Measurements from ENCODE around the gene PLA2G10.
"Not testable (repeated sequence)": the region's sequence is repeated elsewhere in the genome, so short reads cannot be mapped to it uniquely, and the experiment has no call there.

PLA2G10 gene, protein sequence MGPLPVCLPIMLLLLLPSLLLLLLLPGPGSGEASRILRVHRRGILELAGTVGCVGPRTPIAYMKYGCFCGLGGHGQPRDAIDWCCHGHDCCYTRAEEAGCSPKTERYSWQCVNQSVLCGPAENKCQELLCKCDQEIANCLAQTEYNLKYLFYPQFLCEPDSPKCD

DNA sequence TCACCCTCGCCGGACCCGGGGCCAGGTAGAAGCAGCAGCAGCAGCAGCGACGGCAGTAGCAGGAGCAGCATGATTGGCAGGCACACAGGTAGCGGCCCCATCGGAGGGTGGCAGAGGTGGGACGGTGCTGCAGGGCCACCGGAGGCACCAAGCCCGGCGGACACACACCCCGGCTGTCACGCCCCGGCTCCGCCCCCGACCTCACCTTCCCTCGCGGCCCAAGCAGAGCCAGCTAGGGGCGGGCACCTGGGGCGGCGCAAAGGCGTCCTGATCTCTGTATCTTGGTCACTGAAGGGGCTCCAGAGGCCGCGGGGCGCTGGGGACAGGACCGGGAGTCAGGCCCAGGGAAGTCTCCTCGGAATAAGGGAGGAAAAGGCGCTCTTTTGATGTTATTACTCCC, at the start of gene PLA2G10:
Gene PLA2G10 (minus strand): TSS at position 180 of the 400 bp plus-strand sequence. CDS start 79 bp downstream, at position 101.
- H3K27me3 ChIP-seq (replicated peaks; ENCODE audit: control insufficient read depth, insufficient read depth, low read length); H3K4me3 ChIP-seq (replicated peaks; ENCODE audit: low read depth, low read length); H3K36me3 ChIP-seq (ENCODE audit: control insufficient read depth, insufficient read depth, low read length); DNase-seq (ENCODE audit: extremely low read depth, insufficient read length): not testable (repeated sequence)

DNA sequence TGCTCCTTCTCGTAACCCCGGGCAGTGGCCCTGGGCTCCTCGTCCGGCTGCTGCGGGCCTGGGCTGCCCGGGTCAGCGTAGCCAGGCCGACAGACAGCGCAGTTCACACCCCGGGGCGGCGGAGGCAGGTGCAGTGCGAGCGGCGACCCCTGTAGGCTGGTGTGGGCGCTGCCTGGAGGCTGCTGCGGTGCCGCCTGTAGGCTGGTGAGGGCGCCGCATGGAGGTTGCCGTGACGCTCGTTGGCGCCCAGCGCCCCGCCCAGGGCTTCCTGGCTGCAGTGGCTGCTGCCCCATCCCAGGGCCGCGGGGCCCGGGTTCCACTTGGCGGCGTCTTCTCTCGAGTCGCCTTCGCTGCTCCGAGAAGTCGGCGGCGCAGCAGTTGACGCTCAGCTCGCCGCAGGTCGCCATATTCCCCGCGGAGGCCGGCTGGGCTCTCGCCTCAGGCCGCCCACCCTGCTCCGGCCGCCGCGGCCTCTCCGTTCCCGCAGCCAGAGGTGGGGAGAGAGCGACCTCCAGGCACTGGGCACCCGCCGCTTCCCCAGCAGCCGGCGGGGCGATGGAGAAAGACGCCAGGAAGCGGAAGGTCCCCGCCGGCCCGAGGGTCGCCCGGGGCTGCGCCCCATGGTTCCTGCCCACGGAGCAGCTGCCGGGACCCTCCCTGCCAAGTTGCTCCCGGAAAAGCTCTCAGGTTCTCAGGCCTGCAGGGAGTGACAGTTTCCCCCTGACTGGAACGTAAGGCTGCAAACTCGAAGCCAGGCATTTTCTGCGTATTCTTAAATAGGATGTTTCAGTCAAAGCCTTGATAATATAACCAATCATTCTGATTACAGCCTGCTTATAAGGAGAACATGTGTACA, 48.4 kb upstream of the PLA2G10 start, which contains the start of gene NPIPA2:
Gene NPIPA2 (plus strand): TSS at position 261 of the 856 bp plus-strand sequence. CDS start 5,533 bp downstream, outside the sequence.
- not testable (repeated sequence) for DNase-seq (ENCODE audit: extremely low read depth, insufficient read length); H3K4me3 ChIP-seq (replicated peaks; ENCODE audit: low read depth, low read length); H3K27me3 ChIP-seq (replicated peaks; ENCODE audit: control insufficient read depth, insufficient read depth, low read length); H3K36me3 ChIP-seq (ENCODE audit: control insufficient read depth, insufficient read depth, low read length)

DNA sequence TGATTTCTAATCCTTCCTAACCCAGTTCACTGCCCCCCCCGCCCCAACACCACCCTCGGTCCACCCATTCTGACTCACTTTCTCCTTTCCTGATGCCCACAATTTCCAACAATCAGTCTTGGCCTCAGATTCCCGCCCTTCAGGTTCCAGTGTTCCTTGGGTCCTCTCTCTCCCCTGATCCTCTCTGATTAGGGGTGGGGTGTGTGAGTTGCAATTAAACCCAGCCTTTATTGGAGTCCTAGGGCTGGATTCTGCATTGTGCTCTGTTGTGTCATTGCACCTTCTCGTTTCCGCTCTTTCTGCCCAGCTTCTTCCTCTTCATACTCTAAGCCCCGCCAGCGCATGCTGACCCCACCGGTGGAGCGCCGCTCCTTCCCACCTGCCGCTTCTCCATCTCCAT, 47.7 kb upstream of the PLA2G10 start:
- H3K4me3 ChIP-seq (replicated peaks; ENCODE audit: low read depth, low read length); H3K27me3 ChIP-seq (replicated peaks; ENCODE audit: control insufficient read depth, insufficient read depth, low read length); H3K36me3 ChIP-seq (ENCODE audit: control insufficient read depth, insufficient read depth, low read length); DNase-seq (ENCODE audit: extremely low read depth, insufficient read length): not testable (repeated sequence)

DNA sequence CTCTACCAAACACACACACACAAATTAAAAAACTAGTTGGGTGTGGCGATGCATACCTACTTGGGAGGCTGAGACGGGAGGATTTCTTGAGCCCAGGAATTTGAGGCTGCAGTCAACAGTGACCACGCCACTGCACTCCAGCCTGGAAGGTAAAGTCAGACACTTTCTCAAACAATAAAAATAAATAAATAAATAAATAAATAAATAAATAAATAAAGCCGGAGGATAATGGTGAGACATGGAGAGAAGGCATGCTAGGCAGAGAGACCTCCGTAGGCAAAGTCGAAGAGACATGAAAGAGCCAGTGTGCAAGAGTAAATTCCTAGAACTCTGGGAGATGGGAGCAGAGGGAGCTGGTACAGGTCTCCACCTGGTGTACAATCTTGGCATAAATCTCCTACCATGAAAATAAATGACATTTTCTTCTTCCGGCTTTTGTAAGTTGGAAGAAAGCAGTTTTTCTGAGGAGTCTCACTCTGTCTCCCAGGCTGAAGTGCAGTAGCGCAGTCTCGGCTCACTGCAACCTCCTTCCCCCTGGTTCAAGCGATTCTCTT, 46.8 kb upstream of the PLA2G10 start:
- H3K36me3 ChIP-seq (ENCODE audit: control insufficient read depth, insufficient read depth, low read length); H3K4me3 ChIP-seq (replicated peaks; ENCODE audit: low read depth, low read length); DNase-seq (ENCODE audit: extremely low read depth, insufficient read length); H3K27me3 ChIP-seq (replicated peaks; ENCODE audit: control insufficient read depth, insufficient read depth, low read length): not testable (repeated sequence)

DNA sequence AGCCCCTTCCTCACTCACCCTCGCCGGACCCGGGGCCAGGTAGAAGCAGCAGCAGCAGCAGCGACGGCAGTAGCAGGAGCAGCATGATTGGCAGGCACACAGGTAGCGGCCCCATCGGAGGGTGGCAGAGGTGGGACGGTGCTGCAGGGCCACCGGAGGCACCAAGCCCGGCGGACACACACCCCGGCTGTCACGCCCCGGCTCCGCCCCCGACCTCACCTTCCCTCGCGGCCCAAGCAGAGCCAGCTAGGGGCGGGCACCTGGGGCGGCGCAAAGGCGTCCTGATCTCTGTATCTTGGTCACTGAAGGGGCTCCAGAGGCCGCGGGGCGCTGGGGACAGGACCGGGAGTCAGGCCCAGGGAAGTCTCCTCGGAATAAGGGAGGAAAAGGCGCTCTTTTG, 39.1 kb upstream of the PLA2G10 start:
- H3K36me3 ChIP-seq (ENCODE audit: control insufficient read depth, insufficient read depth, low read length); DNase-seq (ENCODE audit: extremely low read depth, insufficient read length); H3K4me3 ChIP-seq (replicated peaks; ENCODE audit: low read depth, low read length); H3K27me3 ChIP-seq (replicated peaks; ENCODE audit: control insufficient read depth, insufficient read depth, low read length): not testable (repeated sequence)

DNA sequence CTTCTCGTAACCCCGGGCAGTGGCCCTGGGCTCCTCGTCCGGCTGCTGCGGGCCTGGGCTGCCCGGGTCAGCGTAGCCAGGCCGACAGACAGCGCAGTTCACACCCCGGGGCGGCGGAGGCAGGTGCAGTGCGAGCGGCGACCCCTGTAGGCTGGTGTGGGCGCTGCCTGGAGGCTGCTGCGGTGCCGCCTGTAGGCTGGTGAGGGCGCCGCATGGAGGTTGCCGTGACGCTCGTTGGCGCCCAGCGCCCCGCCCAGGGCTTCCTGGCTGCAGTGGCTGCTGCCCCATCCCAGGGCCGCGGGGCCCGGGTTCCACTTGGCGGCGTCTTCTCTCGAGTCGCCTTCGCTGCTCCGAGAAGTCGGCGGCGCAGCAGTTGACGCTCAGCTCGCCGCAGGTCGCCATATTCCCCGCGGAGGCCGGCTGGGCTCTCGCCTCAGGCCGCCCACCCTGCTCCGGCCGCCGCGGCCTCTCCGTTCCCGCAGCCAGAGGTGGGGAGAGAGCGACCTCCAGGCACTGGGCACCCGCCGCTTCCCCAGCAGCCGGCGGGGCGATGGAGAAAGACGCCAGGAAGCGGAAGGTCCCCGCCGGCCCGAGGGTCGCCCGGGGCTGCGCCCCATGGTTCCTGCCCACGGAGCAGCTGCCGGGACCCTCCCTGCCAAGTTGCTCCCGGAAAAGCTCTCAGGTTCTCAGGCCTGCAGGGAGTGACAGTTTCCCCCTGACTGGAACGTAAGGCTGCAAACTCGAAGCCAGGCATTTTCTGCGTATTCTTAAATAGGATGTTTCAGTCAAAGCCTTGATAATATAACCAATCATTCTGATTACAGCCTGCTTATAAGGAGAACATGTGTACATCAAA, 9.3 kb upstream of the PLA2G10 start, which contains the start of gene NPIPA3:
Gene NPIPA3 (plus strand): TSS at position 256 of the 856 bp plus-strand sequence. CDS start 5,533 bp downstream, outside the sequence.
- H3K36me3 ChIP-seq (ENCODE audit: control insufficient read depth, insufficient read depth, low read length); DNase-seq (ENCODE audit: extremely low read depth, insufficient read length); H3K4me3 ChIP-seq (replicated peaks; ENCODE audit: low read depth, low read length); H3K27me3 ChIP-seq (replicated peaks; ENCODE audit: control insufficient read depth, insufficient read depth, low read length): not testable (repeated sequence)

DNA sequence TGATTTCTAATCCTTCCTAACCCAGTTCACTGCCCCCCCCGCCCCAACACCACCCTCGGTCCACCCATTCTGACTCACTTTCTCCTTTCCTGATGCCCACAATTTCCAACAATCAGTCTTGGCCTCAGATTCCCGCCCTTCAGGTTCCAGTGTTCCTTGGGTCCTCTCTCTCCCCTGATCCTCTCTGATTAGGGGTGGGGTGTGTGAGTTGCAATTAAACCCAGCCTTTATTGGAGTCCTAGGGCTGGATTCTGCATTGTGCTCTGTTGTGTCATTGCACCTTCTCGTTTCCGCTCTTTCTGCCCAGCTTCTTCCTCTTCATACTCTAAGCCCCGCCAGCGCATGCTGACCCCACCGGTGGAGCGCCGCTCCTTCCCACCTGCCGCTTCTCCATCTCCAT, 8.6 kb upstream of the PLA2G10 start:
- not testable (repeated sequence) for DNase-seq (ENCODE audit: extremely low read depth, insufficient read length); H3K27me3 ChIP-seq (replicated peaks; ENCODE audit: control insufficient read depth, insufficient read depth, low read length); H3K4me3 ChIP-seq (replicated peaks; ENCODE audit: low read depth, low read length); H3K36me3 ChIP-seq (ENCODE audit: control insufficient read depth, insufficient read depth, low read length)

DNA sequence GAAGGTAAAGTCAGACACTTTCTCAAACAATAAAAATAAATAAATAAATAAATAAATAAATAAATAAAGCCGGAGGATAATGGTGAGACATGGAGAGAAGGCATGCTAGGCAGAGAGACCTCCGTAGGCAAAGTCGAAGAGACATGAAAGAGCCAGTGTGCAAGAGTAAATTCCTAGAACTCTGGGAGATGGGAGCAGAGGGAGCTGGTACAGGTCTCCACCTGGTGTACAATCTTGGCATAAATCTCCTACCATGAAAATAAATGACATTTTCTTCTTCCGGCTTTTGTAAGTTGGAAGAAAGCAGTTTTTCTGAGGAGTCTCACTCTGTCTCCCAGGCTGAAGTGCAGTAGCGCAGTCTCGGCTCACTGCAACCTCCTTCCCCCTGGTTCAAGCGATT, 7.8 kb upstream of the PLA2G10 start:
- H3K36me3 ChIP-seq (ENCODE audit: control insufficient read depth, insufficient read depth, low read length); DNase-seq (ENCODE audit: extremely low read depth, insufficient read length); H3K4me3 ChIP-seq (replicated peaks; ENCODE audit: low read depth, low read length); H3K27me3 ChIP-seq (replicated peaks; ENCODE audit: control insufficient read depth, insufficient read depth, low read length): not testable (repeated sequence)

DNA sequence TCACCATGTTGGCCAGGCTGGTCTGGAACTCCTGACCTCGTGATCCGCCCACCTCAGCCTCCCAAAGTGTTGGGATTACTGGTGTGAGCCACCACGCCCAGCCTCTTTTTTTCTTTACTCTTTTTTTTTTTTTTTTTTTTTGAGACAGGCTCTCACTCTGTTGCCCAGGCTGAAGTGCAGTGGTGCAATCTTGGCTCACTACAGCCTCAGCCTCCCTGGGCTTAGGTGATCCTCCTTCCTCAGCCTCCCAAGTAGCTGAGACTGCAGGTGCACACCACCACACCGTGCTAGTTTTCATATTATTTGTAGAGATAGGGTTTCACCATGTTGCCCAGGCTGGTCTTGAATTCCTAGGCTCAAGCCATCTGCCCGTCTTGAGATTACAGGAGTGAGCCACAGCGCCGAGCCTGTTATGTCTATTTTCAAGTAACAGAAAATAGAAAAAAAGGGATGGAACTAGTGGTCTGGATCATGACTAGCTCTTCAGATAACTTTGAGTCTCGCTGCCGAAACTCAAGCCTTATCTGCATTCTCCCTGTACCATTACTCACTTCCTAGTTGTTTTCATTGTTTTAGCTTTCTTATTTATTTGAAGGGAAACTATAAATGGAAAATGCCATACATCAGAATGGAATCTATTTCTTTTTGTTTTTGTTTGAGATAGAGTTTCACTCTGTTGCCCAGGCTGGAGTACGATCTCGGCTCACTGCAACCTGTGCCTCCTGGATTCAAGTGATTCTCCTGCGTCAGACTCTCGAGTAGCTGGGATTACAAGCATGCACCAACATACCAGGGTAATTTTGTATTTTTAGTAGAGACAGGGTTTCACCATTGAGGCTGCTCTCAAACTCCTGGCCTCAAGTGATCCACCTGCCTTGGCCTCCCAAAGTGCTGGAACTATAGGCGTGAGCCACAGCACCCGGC, 8.0 kb downstream of the PLA2G10 start:
- H3K27me3 ChIP-seq (replicated peaks; ENCODE audit: control insufficient read depth, insufficient read depth, low read length); H3K4me3 ChIP-seq (replicated peaks; ENCODE audit: low read depth, low read length); DNase-seq (ENCODE audit: extremely low read depth, insufficient read length); H3K36me3 ChIP-seq (ENCODE audit: control insufficient read depth, insufficient read depth, low read length): not testable (repeated sequence)

All from GM06990 (cell line).